Testis (tissue), 3 donors: ENCODE data around the gene MBLAC1. TPM values are rescaled to one million over a fixed set of nuclear protein-coding genes. Genes with fewer than 3 reads are reported as not detected.

Source experiments
- DNase-seq: peaks from one replicate; pipeline ENCODE4 v3.0.0-alpha.2; 2019
- H3K27ac ChIP-seq, 2 donors: fragments of 200-600 bp; sonication (generic); one replicate each; pipeline ENCODE4 v1.5.1; 2019
- H3K27me3 ChIP-seq: fragments of 200-600 bp; sonication (generic); one replicate; pipeline ENCODE4 v1.5.1; 2019
- H3K36me3 ChIP-seq: fragments of 200-600 bp; sonication (generic); one replicate; pipeline ENCODE4 v1.5.1; 2017; ENCODE audit warnings: low read depth; ENCODE audit errors: missing control alignments
- H3K4me1 ChIP-seq: fragments of 200-600 bp; sonication (generic); one replicate; pipeline ENCODE4 v1.5.1; 2019
- H3K4me3 ChIP-seq, 2 donors: fragments of 200-600 bp; sonication (generic); one replicate each; pipeline ENCODE4 v1.5.1; 2017 to 2019
- H3K9me3 ChIP-seq: fragments of 200-600 bp; sonication (generic); one replicate; pipeline ENCODE4 v1.5.1; 2017
- POLR2A ChIP-seq: fragments of 450-650 bp; IDR thresholded peaks from one replicate; pipeline ENCODE4 v1.6.1; 2017; ENCODE audit warnings: antibody characterized with exemption, mild to moderate bottlenecking, moderate library complexity
- WGBS, 2 donors: methylation state at CpG; one replicate each; pipeline ENCODE4 v1.1.5; 2018; 5-methylcytosine and 5-hydroxymethylcytosine counted together
- intact Hi-C: fragments of 100-400 bp; cut with DNase I; formaldehyde crosslinking; loops from one replicate; pipeline ENCODE4 v1.15.1; 2023; ENCODE audit warnings: low total_unique reads
- polyA plus RNA-seq: library from polyadenylated mRNA; stranded (reverse); fragments of 350-450 nt; fragmentation: Illumina TruSeq; extraction: RNeasy Lipid Tissue Mini Kit (QIAGEN cat#74804); gene quantifications from one replicate; pipeline ENCODE4 v1.2.3, GENCODE V29; 2014; ENCODE audit warnings: low read depth, low replicate concordance; ENCODE audit not compliant: insufficient read depth
- total RNA-seq, 2 donors: library from RNA; depleted of rRNA; stranded (reverse); fragments of >200 nt; gene quantifications; one replicate each; pipeline ENCODE4 v1.2.3, GENCODE V29; 2016
- TF ChIP-seq, protein P1 (sequence below), 3 experiments: fragments of 450-650 bp in 2 of 3; fragments of 200-600 bp in 1 of 3; sonication (generic) in 1 of 3; IDR thresholded peaks; one replicate each; pipeline ENCODE4 v1.5.1; 2016 to 2019; ENCODE audit warnings: antibody characterized with exemption in 3 of 3, mild to moderate bottlenecking in 2 of 3, moderate library complexity in 1 of 3

Gene MBLAC1
- total and polyA plus RNA-seq, 3 donors from 2014 or later = 2.9 to 10.2 (median 7.2) TPM

DNA sequence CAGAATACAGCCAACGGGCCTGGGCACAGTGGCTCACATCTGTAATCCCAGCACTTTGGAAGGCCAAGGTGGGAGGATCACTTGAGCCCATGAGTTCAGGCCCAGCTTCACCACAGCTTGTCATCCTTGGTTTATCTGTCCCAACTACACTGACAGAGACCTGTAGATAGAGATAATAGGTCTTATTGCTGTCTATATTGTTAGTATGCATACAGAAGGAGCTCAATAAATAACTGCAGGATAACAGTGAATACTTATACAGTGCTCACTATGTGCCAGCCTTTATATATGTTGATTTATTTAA lies 6.1 kb upstream of the MBLAC1 start:
- intact Hi-C loops = no loop called here
- H3K9me3 ChIP-seq = no peaks in the 10 kb centered on the region
- no peaks in the 10 kb centered on the region for H3K27me3 ChIP-seq
- no peaks in the 10 kb centered on the region for H3K36me3 ChIP-seq
- peaks cover 15% of the 10 kb centered on the region for H3K4me1 ChIP-seq
- peak overlapping the region in 1 of 2 donors; percentile 93 for H3K27ac ChIP-seq
- H3K4me3 ChIP-seq = no peak overlapping the region
- no peak for DNase-seq
- 5 to 21% methylated on average over 1 of the region's 1 CpG for WGBS, 2 donors
- TF ChIP-seq POLR2A = no peak
- TF ChIP-seq, protein P1, sequence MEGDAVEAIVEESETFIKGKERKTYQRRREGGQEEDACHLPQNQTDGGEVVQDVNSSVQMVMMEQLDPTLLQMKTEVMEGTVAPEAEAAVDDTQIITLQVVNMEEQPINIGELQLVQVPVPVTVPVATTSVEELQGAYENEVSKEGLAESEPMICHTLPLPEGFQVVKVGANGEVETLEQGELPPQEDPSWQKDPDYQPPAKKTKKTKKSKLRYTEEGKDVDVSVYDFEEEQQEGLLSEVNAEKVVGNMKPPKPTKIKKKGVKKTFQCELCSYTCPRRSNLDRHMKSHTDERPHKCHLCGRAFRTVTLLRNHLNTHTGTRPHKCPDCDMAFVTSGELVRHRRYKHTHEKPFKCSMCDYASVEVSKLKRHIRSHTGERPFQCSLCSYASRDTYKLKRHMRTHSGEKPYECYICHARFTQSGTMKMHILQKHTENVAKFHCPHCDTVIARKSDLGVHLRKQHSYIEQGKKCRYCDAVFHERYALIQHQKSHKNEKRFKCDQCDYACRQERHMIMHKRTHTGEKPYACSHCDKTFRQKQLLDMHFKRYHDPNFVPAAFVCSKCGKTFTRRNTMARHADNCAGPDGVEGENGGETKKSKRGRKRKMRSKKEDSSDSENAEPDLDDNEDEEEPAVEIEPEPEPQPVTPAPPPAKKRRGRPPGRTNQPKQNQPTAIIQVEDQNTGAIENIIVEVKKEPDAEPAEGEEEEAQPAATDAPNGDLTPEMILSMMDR (IDR thresholded peaks at IDR 0.05) = no peak

DNA sequence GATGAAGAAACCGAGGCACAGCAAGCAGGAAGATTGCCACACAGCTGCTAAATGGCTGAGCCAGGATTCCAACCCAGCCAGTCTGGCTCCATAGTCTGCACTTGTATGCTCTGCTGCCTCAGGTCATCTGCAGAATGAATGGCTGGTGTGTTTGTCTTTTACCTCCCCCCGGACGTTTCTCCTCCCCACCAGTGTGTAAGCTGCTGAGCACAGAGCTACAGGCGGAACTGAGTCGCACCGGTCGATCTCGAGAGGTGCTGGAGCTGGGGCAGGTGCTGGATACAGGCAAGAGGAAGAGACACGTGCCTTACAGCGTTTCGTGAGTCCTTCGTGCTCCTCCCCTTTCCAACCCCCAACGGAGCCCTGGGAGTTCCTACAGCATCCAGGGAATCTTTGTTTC lies 4.7 kb upstream of the MBLAC1 start:
- Histone ChIP-seq H3K27ac (no peak overlapping the region), H3K4me1 (peaks cover 15% of the 10 kb centered on the region), H3K27me3 (no peaks in the 10 kb centered on the region), H3K36me3 (no peaks in the 10 kb centered on the region), H3K4me3 (no peak overlapping the region), H3K9me3 (no peaks in the 10 kb centered on the region)
- intact Hi-C loops = no loop called here
- no peak for DNase-seq
- 65 to 66% methylated on average over 13 of the region's 13 CpGs for WGBS, 2 donors
- TF ChIP-seq, protein P1 (IDR thresholded peaks at IDR 0.05) = no peak
- no peak for TF ChIP-seq POLR2A

DNA sequence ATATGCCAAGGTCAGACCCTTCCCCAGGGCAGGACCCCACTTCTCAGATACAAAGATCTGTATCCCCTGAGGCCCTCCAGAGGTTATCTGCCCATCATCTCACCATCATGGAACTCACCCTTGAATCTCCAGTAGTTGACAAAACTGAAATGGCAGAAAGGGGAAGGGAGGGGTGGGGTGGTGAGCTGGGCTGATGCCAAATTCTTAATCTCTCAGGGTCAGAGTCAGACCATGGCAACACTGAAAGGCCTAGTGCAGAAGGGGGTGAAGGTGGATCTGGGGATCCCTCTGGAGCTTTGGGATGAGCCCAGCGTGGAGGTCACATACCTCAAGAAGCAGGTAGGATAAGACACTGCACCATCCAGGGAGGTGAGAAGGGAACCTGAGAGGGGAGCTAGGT lies 4.2 kb upstream of the MBLAC1 start:
- no peaks in the 10 kb centered on the region for H3K9me3 ChIP-seq
- no peak overlapping the region for H3K27ac ChIP-seq
- no peaks in the 10 kb centered on the region for H3K27me3 ChIP-seq
- intact Hi-C loops = no loop called here
- no peaks in the 10 kb centered on the region for H3K36me3 ChIP-seq
- no peak for DNase-seq
- TF ChIP-seq POLR2A = no peak
- TF ChIP-seq, protein P1 (IDR thresholded peaks at IDR 0.05) = no peak
- 69 to 100% methylated on average over 1 of the region's 1 CpG for WGBS, 2 donors
- H3K4me1 ChIP-seq = peaks cover 15% of the 10 kb centered on the region
- no peak overlapping the region for H3K4me3 ChIP-seq

DNA sequence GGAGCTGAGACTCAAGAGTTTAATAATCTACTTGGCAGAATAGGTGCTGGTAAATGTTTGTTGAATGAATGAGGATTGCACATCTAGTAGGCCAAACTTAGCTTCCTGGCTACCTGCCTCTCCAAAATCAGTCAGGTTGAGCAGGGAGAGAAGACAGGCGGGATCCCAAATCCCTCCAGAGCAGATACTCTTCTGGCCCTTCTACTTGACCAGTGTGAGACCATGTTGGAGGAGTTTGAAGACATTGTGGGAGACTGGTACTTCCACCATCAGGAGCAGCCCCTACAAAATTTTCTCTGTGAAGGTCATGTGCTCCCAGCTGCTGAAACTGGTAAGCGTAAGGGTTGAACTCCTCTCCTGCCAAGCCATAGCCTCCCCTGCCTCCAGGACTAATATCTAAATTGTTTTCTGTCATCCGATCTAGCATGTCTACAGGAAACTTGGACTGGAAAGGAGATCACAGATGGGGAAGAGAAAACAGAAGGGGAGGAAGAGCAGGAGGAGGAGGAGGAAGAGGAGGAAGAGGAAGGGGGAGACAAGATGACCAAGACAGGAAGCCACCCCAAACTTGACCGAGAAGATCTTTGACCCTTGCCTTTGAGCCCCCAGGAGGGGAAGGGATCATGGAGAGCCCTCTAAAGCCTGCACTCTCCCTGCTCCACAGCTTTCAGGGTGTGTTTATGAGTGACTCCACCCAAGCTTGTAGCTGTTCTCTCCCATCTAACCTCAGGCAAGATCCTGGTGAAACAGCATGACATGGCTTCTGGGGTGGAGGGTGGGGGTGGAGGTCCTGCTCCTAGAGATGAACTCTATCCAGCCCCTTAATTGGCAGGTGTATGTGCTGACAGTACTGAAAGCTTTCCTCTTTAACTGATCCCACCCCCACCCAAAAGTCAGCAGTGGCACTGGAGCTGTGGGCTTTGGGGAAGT lies 2.2 kb upstream of the MBLAC1 start:
- WGBS, 2 donors = 67 to 83% methylated on average over 4 of the region's 4 CpGs

More for the DNA sequence above, 2.2 kb upstream of the MBLAC1 start:
- Histone ChIP-seq H3K9me3 (no peaks in the 10 kb centered on the region), H3K27me3 (no peaks in the 10 kb centered on the region), H3K4me3 (no peak overlapping the region), H3K36me3 (no peaks in the 10 kb centered on the region), H3K4me1 (peaks cover 17% of the 10 kb centered on the region), H3K27ac (no peak overlapping the region)
- no peak for DNase-seq
- intact Hi-C loops = loop anchor here (5.0 kb wide), 1 partner anchor 37 kb away; the partner anchor contains the start of gene COPS6
- TF ChIP-seq, protein P1 (IDR thresholded peaks at IDR 0.05) = no peak
- no peak for TF ChIP-seq POLR2A
